CD1c-positive myeloid dendritic cell (primary cell): ENCODE measurements around the gene CITED2.

ENCODE experiments used
- DNase-seq: peaks from one replicate; pipeline ENCODE4 v3.0.0-alpha.2; 2016; ENCODE audit errors: extremely low spot score

The CITED2 gene

GRCh38 chr6:139330306-139330705, 44.1 kb downstream of the CITED2 start:
- no peak for DNase-seq

- DNase-seq: no peak
Observed at GRCh38 chr6:139329224-139329623, 45.2 kb downstream of the CITED2 start.

- DNase-seq: peak; percentile 54
Observed at GRCh38 chr6:139327038-139327437, 47.4 kb downstream of the CITED2 start.

- DNase-seq: no peak
Observed at GRCh38 chr6:139325686-139326085, 48.8 kb downstream of the CITED2 start.

GRCh38 chr6:139325125-139325524, 49.3 kb downstream of the CITED2 start:
- peak; percentile 70 for DNase-seq

GRCh38 chr6:139324301-139324555, 50.2 kb downstream of the CITED2 start:
- no peak for DNase-seq

GRCh38 chr6:139323511-139324300, 50.7 kb downstream of the CITED2 start:
- DNase-seq: peak; percentile 76
